ENCODE results near the gene SPATA21.
"Not testable (repeated sequence)": the region's sequence is repeated elsewhere in the genome, so short reads cannot be mapped to it uniquely, and the experiment has no call there.

The SPATA21 gene

GRCh38 chr1:16474891-16475290, 37.7 kb upstream of the SPATA21 start:
- 94 to 100% methylated on average over 1 of the region's 2 CpGs for WGBS, 2 experiments
- not testable (repeated sequence) for H3K27me3 ChIP-seq (ENCODE audit: control insufficient read depth, insufficient read depth, low read length, poor library complexity, severe bottlenecking); H3K4me3 ChIP-seq (ENCODE audit: insufficient read depth, low read depth, low read length); H3K9me3 ChIP-seq (ENCODE audit: control insufficient read depth, low read length); H3K4me1 ChIP-seq (ENCODE audit: control insufficient read depth, insufficient read depth, low read length); H3K27ac ChIP-seq (ENCODE audit: insufficient read depth, low read depth, low read length, poor library complexity, severe bottlenecking)
- peaks cover 16% of the 10 kb centered on the region for H3K36me3 ChIP-seq (ENCODE audit: control insufficient read depth, insufficient read depth, low read length)

- H3K9me3 ChIP-seq (ENCODE audit: control insufficient read depth, low read length), result no peaks in the 10 kb centered on the region
- no peak overlapping the region for H3K4me3 ChIP-seq (ENCODE audit: insufficient read depth, low read depth, low read length)
- H3K27me3 ChIP-seq (ENCODE audit: control insufficient read depth, insufficient read depth, low read length, poor library complexity, severe bottlenecking), result no peaks in the 10 kb centered on the region
- H3K4me1 ChIP-seq (ENCODE audit: control insufficient read depth, insufficient read depth, low read length), result no peaks in the 10 kb centered on the region
- 96% methylated on average over 28 of the region's 28 CpGs for WGBS, 2 experiments
- H3K36me3 ChIP-seq (ENCODE audit: control insufficient read depth, insufficient read depth, low read length), result peaks cover 16% of the 10 kb centered on the region
- H3K27ac ChIP-seq (ENCODE audit: insufficient read depth, low read depth, low read length, poor library complexity, severe bottlenecking), result no peak overlapping the region
These were observed 37.1 kb upstream of the SPATA21 start for GRCh38 chr1:16474166-16474800.

GRCh38 chr1:16468558-16468957, 31.3 kb upstream of the SPATA21 start:
- no peak overlapping the region for H3K27ac ChIP-seq (ENCODE audit: insufficient read depth, low read depth, low read length, poor library complexity, severe bottlenecking)
- H3K9me3 ChIP-seq (ENCODE audit: control insufficient read depth, low read length), result no peaks in the 10 kb centered on the region
- no peaks in the 10 kb centered on the region for H3K4me1 ChIP-seq (ENCODE audit: control insufficient read depth, insufficient read depth, low read length)
- 77 to 79% methylated on average over 3 of the region's 3 CpGs for WGBS, 2 experiments
- no peak overlapping the region for H3K4me3 ChIP-seq (ENCODE audit: insufficient read depth, low read depth, low read length)
- peaks cover 10% of the 10 kb centered on the region for H3K36me3 ChIP-seq (ENCODE audit: control insufficient read depth, insufficient read depth, low read length)
- H3K27me3 ChIP-seq (ENCODE audit: control insufficient read depth, insufficient read depth, low read length, poor library complexity, severe bottlenecking), result no peaks in the 10 kb centered on the region

GRCh38 chr1:16464917-16465625, 27.8 kb upstream of the SPATA21 start:
- no peaks in the 10 kb centered on the region for H3K4me1 ChIP-seq (ENCODE audit: control insufficient read depth, insufficient read depth, low read length)
- H3K4me3 ChIP-seq (ENCODE audit: insufficient read depth, low read depth, low read length), result no peak overlapping the region
- 94 to 96% methylated on average over 21 of the region's 21 CpGs for WGBS, 2 experiments
- H3K27ac ChIP-seq (ENCODE audit: insufficient read depth, low read depth, low read length, poor library complexity, severe bottlenecking), result no peak overlapping the region
- H3K27me3 ChIP-seq (ENCODE audit: control insufficient read depth, insufficient read depth, low read length, poor library complexity, severe bottlenecking), result no peaks in the 10 kb centered on the region
- no peaks in the 10 kb centered on the region for H3K9me3 ChIP-seq (ENCODE audit: control insufficient read depth, low read length)
- peaks cover 6% of the 10 kb centered on the region for H3K36me3 ChIP-seq (ENCODE audit: control insufficient read depth, insufficient read depth, low read length)

GRCh38 chr1:16462773-16463330, 25.6 kb upstream of the SPATA21 start:
- Histone ChIP-seq H3K27me3 (ENCODE audit: control insufficient read depth, insufficient read depth, low read length, poor library complexity, severe bottlenecking) (no peaks in the 10 kb centered on the region), H3K4me3 (ENCODE audit: insufficient read depth, low read depth, low read length) (no peak overlapping the region), H3K27ac (ENCODE audit: insufficient read depth, low read depth, low read length, poor library complexity, severe bottlenecking) (no peak overlapping the region), H3K9me3 (ENCODE audit: control insufficient read depth, low read length) (no peaks in the 10 kb centered on the region), H3K36me3 (ENCODE audit: control insufficient read depth, insufficient read depth, low read length) (peaks cover 26% of the 10 kb centered on the region), H3K4me1 (ENCODE audit: control insufficient read depth, insufficient read depth, low read length) (no peaks in the 10 kb centered on the region)
- 94% methylated on average over 7 of the region's 7 CpGs for WGBS, 2 experiments

GRCh38 chr1:16461681-16462080, 24.5 kb upstream of the SPATA21 start:
- Histone ChIP-seq H3K27me3 (ENCODE audit: control insufficient read depth, insufficient read depth, low read length, poor library complexity, severe bottlenecking) (no peaks in the 10 kb centered on the region), H3K4me3 (ENCODE audit: insufficient read depth, low read depth, low read length) (no peak overlapping the region), H3K9me3 (ENCODE audit: control insufficient read depth, low read length) (no peaks in the 10 kb centered on the region), H3K36me3 (ENCODE audit: control insufficient read depth, insufficient read depth, low read length) (peaks cover 30% of the 10 kb centered on the region), H3K27ac (ENCODE audit: insufficient read depth, low read depth, low read length, poor library complexity, severe bottlenecking) (no peak overlapping the region), H3K4me1 (ENCODE audit: control insufficient read depth, insufficient read depth, low read length) (no peaks in the 10 kb centered on the region)
- WGBS, 2 experiments, result 91 to 98% methylated on average over 3 of the region's 3 CpGs

- no peak overlapping the region for H3K27ac ChIP-seq (ENCODE audit: insufficient read depth, low read depth, low read length, poor library complexity, severe bottlenecking)
- WGBS, 2 experiments, result 94 to 98% methylated on average over 6 of the region's 6 CpGs
- H3K4me1 ChIP-seq (ENCODE audit: control insufficient read depth, insufficient read depth, low read length), result no peaks in the 10 kb centered on the region
- H3K4me3 ChIP-seq (ENCODE audit: insufficient read depth, low read depth, low read length), result no peak overlapping the region
- H3K36me3 ChIP-seq (ENCODE audit: control insufficient read depth, insufficient read depth, low read length), result peaks cover 42% of the 10 kb centered on the region
- no peaks in the 10 kb centered on the region for H3K27me3 ChIP-seq (ENCODE audit: control insufficient read depth, insufficient read depth, low read length, poor library complexity, severe bottlenecking)
- no peaks in the 10 kb centered on the region for H3K9me3 ChIP-seq (ENCODE audit: control insufficient read depth, low read length)
These were observed 22.2 kb upstream of the SPATA21 start for GRCh38 chr1:16459352-16459925.

- H3K36me3 ChIP-seq (ENCODE audit: control insufficient read depth, insufficient read depth, low read length), result peaks cover 42% of the 10 kb centered on the region
- no peak overlapping the region for H3K27ac ChIP-seq (ENCODE audit: insufficient read depth, low read depth, low read length, poor library complexity, severe bottlenecking)
- no peaks in the 10 kb centered on the region for H3K4me1 ChIP-seq (ENCODE audit: control insufficient read depth, insufficient read depth, low read length)
- no peak overlapping the region for H3K4me3 ChIP-seq (ENCODE audit: insufficient read depth, low read depth, low read length)
- no peaks in the 10 kb centered on the region for H3K27me3 ChIP-seq (ENCODE audit: control insufficient read depth, insufficient read depth, low read length, poor library complexity, severe bottlenecking)
- H3K9me3 ChIP-seq (ENCODE audit: control insufficient read depth, low read length), result no peaks in the 10 kb centered on the region
- 96 to 98% methylated on average over 6 of the region's 6 CpGs for WGBS, 2 experiments
These were observed 21.6 kb upstream of the SPATA21 start for GRCh38 chr1:16458831-16459230.

- WGBS, 2 experiments, result 94% methylated on average over 10 of the region's 10 CpGs
- H3K27ac ChIP-seq (ENCODE audit: insufficient read depth, low read depth, low read length, poor library complexity, severe bottlenecking); H3K4me3 ChIP-seq (ENCODE audit: insufficient read depth, low read depth, low read length); H3K27me3 ChIP-seq (ENCODE audit: control insufficient read depth, insufficient read depth, low read length, poor library complexity, severe bottlenecking); H3K4me1 ChIP-seq (ENCODE audit: control insufficient read depth, insufficient read depth, low read length); H3K9me3 ChIP-seq (ENCODE audit: control insufficient read depth, low read length): not testable (repeated sequence)
- peaks cover 42% of the 10 kb centered on the region for H3K36me3 ChIP-seq (ENCODE audit: control insufficient read depth, insufficient read depth, low read length)
These were observed 18.9 kb upstream of the SPATA21 start for GRCh38 chr1:16456151-16456550.

GRCh38 chr1:16454909-16455308, 17.7 kb upstream of the SPATA21 start:
- 91 to 96% methylated on average over 3 of the region's 3 CpGs for WGBS, 2 experiments
- H3K36me3 ChIP-seq (ENCODE audit: control insufficient read depth, insufficient read depth, low read length), result peaks cover 39% of the 10 kb centered on the region

More at GRCh38 chr1:16454909-16455308, 17.7 kb upstream of the SPATA21 start:
- not testable (repeated sequence) for H3K4me3 ChIP-seq (ENCODE audit: insufficient read depth, low read depth, low read length); H3K27me3 ChIP-seq (ENCODE audit: control insufficient read depth, insufficient read depth, low read length, poor library complexity, severe bottlenecking); H3K4me1 ChIP-seq (ENCODE audit: control insufficient read depth, insufficient read depth, low read length); H3K27ac ChIP-seq (ENCODE audit: insufficient read depth, low read depth, low read length, poor library complexity, severe bottlenecking); H3K9me3 ChIP-seq (ENCODE audit: control insufficient read depth, low read length)
